BJ (cell line): ENCODE measurements around the gene KIF6. TPM values are rescaled to one million over a fixed set of nuclear protein-coding genes. Genes with fewer than 3 reads are reported as not detected.

Source experiments
- CTCF ChIA-PET: fragments of 350-600 bp; formaldehyde crosslinking; extraction: SDS; loops from one replicate; lab custom pipeline; 2021; ENCODE audit warnings: antibody characterized with exemption, inconsistent platforms; lab: Yijun Ruan, JAX
- POLR2A ChIA-PET: fragments of 300-600 bp; sonication (Branson Sonifier 250); formaldehyde crosslinking; extraction: SDS; loops from one replicate; lab custom pipeline; 2021; ENCODE audit warnings: antibody characterized with exemption; lab: Charles Lee
- DNase-seq: peaks from one replicate; pipeline ENCODE4 v3.0.0-alpha.2; 2011; ENCODE audit warnings: low read depth
- H3K27me3 ChIP-seq: 2 replicates; pipeline ENCODE4 v1.6.0; 2011; ENCODE audit warnings: low read length; ENCODE audit not compliant: control insufficient read depth, insufficient read depth
- H3K36me3 ChIP-seq: 2 replicates; pipeline ENCODE4 v1.5.1; 2011; ENCODE audit warnings: low read length; ENCODE audit not compliant: control insufficient read depth, insufficient read depth
- H3K4me3 ChIP-seq: 2 replicates; pipeline ENCODE4 v1.5.1; 2011; ENCODE audit warnings: low read depth, mild to moderate bottlenecking, control low read depth, low read length
- polyA minus RNA-seq: library from RNA; depleted of rRNA, polyadenylated mRNA; stranded (reverse); fragments of >200 nt; gene quantifications from 2 replicates; pipeline ENCODE4 v1.2.3, GENCODE V29; 2011; rRNA and poly(A)+ RNA removed
- polyA plus RNA-seq: library from polyadenylated mRNA; depleted of rRNA; stranded (reverse); fragments of >200 nt; gene quantifications from 2 replicates; pipeline ENCODE4 v1.2.3, GENCODE V29; 2011; rRNA removed
- TF ChIP-seq, protein P1 (sequence below): IDR thresholded peaks from 2 replicates; pipeline ENCODE4 v1.5.1; 2011; ENCODE audit warnings: low read depth, mild to moderate bottlenecking, control low read depth, inconsistent platforms, low read length, moderate library complexity; ENCODE audit not compliant: insufficient read depth

KIF6 gene, protein sequence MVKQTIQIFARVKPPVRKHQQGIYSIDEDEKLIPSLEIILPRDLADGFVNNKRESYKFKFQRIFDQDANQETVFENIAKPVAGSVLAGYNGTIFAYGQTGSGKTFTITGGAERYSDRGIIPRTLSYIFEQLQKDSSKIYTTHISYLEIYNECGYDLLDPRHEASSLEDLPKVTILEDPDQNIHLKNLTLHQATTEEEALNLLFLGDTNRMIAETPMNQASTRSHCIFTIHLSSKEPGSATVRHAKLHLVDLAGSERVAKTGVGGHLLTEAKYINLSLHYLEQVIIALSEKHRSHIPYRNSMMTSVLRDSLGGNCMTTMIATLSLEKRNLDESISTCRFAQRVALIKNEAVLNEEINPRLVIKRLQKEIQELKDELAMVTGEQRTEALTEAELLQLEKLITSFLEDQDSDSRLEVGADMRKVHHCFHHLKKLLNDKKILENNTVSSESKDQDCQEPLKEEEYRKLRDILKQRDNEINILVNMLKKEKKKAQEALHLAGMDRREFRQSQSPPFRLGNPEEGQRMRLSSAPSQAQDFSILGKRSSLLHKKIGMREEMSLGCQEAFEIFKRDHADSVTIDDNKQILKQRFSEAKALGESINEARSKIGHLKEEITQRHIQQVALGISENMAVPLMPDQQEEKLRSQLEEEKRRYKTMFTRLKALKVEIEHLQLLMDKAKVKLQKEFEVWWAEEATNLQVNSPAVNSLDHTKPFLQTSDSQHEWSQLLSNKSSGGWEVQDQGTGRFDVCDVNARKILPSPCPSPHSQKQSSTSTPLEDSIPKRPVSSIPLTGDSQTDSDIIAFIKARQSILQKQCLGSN
- polyA plus RNA-seq: 0.56 and 0.58 TPM in 2 replicates
- 0.28 and 0.51 TPM in 2 replicates for polyA minus RNA-seq

DNA sequence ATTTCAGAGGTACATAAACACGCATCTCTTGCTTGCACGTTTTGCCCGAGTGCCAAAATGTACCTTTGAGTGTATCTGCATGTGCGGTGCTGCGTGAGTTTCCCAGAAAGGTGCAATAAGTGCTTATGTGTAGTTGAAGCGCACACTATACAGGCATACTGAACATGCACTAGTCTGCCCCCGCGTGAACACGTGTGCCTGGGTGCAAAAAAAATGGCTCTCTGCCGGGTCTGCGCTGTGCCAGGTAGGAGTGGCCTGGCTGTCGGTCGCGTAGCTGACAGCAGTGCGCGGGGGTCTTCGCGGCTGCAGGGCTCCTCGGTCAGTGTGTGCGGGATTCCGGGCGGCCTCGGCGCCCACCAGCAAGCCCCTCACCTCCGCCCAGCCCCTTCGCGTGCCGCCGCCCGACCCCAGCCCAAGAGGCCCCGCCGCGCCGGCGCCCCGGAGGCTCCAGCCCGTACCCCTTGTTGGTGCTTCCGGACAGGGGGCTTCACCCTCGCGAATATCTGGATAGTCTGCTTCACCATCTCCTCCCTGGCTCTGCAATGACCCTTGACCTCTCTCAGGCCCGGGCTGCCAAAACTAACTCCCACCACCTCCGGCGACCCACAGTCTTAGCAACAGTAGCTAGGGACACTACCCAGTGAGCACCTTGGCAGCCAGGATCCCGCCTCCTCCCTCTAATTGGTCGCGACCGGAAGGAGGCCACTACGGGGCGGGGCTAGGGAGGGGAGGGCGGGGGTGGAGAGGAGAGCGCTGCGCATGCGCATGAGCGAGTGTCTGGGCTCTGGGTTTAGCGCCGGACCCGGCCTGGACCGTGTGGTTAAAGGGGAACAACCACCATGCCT is at the start of gene KIF6:
KIF6 (minus strand) TSS at position 622 of the 845 bp plus-strand sequence; CDS start at position 524, 98 bp downstream.
- ChIA-PET CTCF (interaction anchor here (0.5 to 1.3 kb wide), 3 partner anchors 13 to 106 kb away, joined by 3 to 6 read pairs (median 5); no protein-coding TSS in a partner anchor), POLR2A (interaction anchor here (0.9 kb wide), 1 partner anchor 10 kb away, joined by 6 read pairs; no protein-coding TSS in a partner anchor)
- Histone ChIP-seq H3K36me3 (no peaks in the 10 kb centered on the region), H3K27me3 (no peaks in the 10 kb centered on the region), H3K4me3 (peak within 1 kb of the TSS; percentile 90)
- peak; percentile 22 for DNase-seq
- TF ChIP-seq, protein P1, sequence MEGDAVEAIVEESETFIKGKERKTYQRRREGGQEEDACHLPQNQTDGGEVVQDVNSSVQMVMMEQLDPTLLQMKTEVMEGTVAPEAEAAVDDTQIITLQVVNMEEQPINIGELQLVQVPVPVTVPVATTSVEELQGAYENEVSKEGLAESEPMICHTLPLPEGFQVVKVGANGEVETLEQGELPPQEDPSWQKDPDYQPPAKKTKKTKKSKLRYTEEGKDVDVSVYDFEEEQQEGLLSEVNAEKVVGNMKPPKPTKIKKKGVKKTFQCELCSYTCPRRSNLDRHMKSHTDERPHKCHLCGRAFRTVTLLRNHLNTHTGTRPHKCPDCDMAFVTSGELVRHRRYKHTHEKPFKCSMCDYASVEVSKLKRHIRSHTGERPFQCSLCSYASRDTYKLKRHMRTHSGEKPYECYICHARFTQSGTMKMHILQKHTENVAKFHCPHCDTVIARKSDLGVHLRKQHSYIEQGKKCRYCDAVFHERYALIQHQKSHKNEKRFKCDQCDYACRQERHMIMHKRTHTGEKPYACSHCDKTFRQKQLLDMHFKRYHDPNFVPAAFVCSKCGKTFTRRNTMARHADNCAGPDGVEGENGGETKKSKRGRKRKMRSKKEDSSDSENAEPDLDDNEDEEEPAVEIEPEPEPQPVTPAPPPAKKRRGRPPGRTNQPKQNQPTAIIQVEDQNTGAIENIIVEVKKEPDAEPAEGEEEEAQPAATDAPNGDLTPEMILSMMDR: no peak

DNA sequence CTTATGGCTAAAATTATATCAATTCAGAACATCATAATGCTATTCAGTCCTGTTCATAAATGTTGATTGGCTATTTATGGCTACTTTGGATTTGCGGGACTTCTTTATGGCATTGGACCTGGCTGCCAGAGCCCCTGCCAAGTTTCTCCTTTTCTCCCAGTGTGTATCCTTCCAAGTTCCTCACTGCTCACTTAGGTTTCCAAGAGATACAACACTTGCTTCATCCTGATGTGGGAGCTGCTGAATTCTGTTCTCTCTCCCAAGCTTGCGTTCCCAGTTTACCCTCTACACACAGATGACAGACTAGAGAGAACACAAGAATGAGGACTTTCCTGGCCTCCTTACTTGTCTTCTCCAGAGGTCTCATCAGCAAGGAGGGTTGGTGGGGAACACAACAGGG is 48.6 kb upstream of the KIF6 start:
- H3K36me3 ChIP-seq: no peaks in the 10 kb centered on the region
- DNase-seq: no peak
- TF ChIP-seq, protein P1: no peak
- ChIA-PET CTCF (interaction anchor here (1.1 to 1.6 kb wide), 2 partner anchors 16 to 92 kb away, joined by 3 to 4 read pairs; no protein-coding TSS in a partner anchor), POLR2A (no interaction called here)
- no peaks in the 10 kb centered on the region for H3K27me3 ChIP-seq
- H3K4me3 ChIP-seq: no peak overlapping the region

DNA sequence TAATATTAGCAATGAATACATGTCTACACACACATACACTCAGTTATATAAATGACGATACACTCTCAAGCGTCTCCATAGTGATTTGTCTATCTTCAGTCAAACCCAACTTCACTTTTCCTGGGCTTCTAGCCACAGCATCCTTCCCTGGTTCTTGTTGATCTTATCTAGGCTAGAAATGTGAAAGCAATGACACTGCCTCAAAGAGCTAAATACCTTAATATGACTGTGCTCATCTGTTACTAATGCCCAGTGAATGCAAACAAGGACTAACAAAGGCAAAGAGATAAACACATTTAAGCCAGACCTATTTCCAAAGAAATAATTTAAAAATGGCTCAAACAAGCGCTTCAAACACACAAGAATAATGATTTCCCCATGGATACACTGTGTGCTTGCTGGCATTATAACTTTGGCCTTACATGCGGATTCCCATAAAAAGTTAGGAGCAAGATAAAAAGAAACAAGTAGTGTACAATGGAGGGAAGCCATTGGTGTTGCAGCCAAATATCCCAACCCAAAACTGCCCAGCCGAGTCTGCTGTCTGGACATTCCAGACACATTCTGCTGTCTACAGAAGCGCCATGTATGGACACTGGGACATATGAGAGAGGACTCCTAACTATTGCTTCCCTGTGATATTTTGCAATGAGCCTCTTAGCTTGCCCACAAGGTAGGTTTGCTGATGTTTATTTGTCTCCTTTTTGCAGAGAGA is 47.5 kb upstream of the KIF6 start:
- TF ChIP-seq, protein P1: no peak
- DNase-seq: peak; percentile 86
- no peaks in the 10 kb centered on the region for H3K36me3 ChIP-seq
- no peak overlapping the region for H3K4me3 ChIP-seq
- H3K27me3 ChIP-seq: no peaks in the 10 kb centered on the region
- POLR2A ChIA-PET: interaction anchor here (0.7 kb wide), 1 partner anchor 17 kb away, joined by 3 read pairs; no protein-coding TSS in a partner anchor
- CTCF ChIA-PET: interaction anchor here (1.0 to 1.6 kb wide), 3 partner anchors 15 to 93 kb away, joined by 3 to 4 read pairs (median 3); no protein-coding TSS in a partner anchor

DNA sequence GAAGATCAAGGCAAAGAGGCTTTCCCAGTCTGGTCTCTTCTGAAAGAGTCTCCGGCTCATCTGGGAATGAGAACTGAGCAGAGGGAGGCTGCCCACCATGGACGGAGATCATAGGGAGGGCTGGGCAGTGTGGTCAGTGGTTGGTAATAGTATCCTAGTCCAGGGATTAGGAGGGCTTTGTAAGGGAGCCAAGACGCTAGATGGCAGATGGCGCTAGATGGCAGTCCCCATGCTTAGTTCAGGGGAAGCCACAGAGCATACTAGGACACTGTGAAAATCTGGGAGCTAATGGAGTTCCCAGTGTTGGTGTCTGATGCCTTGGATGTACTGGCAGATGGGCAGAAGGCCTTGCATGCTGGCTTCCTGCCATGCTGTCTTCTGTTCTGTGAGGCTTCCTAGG is 45.2 kb upstream of the KIF6 start:
- CTCF ChIA-PET: interaction anchor here (0.7 kb wide), 1 partner anchor 12 kb away, joined by 3 read pairs; no protein-coding TSS in a partner anchor
- TF ChIP-seq, protein P1: no peak
- no peak overlapping the region for H3K4me3 ChIP-seq
- no peak for DNase-seq
- no peaks in the 10 kb centered on the region for H3K36me3 ChIP-seq
- POLR2A ChIA-PET: no interaction called here
- no peaks in the 10 kb centered on the region for H3K27me3 ChIP-seq
